ENCODE results near the gene SMURF1.
"Not testable (repeated sequence)": the region's sequence is repeated elsewhere in the genome, so short reads cannot be mapped to it uniquely, and the experiment has no call there.

The SMURF1 gene

DNA sequence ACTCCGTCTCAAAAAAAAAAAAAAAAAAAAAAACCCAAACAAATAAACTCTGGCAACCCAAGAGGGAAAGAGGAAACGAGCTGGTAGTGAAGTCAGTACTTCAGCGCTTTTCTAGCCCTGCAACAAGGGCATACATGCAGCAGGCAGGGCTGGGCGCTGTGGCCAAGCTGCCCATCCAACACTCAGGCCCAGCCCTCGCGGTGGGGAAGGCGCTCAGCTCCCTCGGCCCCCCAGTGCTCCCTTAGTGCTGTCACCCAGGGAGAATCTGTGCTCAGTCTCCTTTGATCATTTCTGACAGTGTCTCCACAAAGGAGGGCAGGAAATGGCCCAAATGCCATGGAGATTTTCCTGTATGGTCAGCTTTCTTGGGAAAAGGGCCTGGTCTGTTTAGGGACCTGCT lies 97.2 kb downstream of the SMURF1 start:
- no peak for DNase-seq

DNA sequence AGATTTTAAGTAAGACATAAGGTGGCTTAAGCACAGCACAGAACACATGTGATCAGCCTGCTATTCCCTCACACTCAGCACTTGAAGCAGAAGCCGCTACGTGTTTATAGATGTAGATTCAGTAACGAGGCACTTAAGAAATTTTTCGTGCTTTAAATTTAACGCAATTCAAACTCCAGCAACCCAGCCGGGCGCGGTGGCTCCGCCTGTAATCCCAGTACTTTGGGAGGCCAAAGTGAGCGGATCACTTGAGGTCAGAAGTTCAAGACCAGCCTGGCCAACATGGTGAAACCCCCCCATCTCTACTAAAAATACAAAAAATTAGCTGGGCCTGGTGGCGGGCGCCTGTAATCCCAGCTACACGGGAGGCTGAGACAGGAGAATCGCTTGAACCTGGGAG lies 97.6 kb downstream of the SMURF1 start:
- DNase-seq, result not testable (repeated sequence)

DNA sequence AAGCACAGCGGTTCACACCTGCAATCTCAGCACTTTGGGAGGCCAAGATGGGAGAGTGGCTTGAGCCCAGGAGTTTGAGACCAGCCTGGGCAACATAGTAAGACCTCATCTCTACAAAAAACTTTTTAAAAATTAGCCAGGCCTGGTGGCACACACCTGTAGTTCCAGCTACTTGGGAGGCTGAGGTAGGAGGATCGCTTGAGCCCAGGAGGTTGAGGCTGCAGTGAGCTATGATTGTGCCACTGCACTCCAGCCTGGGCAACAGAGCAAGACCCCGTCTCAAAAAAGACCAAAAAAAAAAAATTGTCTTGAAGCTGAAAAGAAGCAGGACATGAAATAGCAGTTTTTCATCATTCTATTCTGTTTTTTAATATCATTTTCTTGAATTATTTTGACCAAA lies 99.0 kb downstream of the SMURF1 start:
- not testable (repeated sequence) for DNase-seq

DNA sequence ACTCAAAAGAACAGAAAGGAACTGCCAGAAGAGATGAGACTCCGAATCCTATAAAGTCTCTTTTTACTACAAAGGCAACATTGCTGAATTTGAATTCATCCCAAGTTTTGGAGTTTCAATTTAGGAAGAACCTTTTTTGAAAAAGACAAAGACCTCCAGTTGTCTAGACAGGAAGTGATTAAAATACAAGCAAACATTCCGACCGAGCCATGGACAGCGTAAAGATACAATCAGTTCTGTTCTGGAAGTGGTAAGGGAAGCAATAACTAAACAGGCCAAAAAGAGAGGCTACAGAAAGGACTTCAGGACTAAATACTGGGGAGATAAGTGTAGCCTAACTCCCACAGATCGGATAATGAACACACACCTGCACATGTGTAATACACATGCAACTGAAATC lies 101.0 kb downstream of the SMURF1 start:
- DNase-seq, result no peak

DNA sequence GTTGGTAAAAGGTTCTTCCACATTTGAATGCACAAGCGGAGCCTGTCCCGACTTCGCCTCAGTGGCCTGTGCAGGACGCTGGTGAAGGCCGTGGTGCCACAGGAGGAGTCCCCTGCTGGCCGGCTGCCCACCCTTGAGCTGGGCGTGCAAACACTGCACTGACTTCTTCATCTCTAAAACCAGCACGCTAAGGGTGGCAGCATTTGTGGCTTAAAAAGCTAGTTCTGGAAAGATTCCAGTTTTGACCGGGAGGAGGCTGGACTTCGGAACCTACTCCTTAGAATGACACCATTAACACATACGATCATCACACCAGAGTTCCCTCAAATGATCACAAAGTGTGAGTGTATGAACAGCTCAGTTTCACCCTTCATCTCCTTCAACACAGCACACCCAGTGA lies 102.4 kb downstream of the SMURF1 start:
- DNase-seq, result no peak

DNA sequence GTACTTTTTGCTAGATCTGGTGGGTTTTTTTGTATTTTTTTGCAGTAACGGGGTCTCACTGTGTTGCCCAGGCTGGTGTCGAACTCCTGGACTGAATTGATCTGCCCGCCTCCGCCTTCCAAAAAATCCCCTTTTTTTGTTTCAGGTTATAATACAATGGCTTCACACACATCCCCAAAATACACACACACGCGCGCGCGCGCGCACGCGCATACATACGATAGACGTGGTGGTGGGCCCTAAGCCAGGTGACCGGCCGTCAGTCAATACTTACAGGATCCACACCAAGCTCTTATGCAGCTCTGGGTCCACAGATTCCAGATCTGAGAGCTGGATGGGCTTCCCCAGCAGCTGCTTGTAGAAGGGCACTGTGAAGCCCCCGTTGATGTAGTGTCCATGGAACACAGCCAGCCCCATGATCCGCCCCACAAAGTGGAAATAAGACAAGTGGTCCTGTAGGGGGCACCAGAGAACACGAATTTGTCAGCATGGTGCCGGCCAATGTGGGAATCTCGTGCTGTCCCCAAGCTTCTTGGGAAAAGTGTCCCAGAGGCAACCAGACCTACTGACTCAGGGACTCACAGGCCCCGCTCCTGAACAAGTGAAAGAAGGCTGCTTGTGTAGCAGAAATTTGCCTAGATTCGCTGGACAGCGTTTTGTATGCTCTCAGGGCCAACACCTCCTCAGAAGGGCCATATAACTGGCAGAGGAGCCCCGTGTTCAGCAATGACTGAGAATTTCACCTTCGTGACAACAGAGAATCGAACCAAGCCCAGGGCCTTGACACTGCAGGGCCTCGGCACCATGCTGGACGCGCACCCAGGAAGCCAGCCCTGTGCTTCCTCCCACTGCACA lies 103.6 kb downstream of the SMURF1 start:
- peak; percentile 84 for DNase-seq

DNA sequence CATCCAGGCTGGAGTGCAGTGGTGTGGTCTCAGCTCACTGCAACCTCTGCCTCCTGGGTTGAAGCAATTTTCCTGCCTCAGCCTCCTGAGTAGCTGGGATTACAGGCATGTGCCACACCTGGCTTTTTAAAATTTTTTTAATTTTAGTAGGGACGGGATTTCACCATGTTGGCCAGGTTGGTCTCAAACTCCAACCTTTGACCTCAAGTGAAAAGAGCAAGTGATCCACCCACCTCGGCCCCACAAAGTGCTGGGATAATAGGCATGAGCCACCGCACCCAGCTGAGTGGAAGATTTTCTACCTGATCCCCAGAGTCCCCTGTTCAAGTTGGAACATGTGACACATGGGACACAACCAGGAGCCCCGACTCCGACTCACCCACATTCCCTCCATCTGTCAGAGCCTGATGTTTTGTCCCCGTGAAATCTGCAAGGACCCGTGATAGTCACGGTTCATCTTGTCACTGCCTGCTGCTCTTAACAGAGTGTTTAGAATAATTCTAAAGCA lies 104.5 kb downstream of the SMURF1 start:
- no peak for DNase-seq

DNA sequence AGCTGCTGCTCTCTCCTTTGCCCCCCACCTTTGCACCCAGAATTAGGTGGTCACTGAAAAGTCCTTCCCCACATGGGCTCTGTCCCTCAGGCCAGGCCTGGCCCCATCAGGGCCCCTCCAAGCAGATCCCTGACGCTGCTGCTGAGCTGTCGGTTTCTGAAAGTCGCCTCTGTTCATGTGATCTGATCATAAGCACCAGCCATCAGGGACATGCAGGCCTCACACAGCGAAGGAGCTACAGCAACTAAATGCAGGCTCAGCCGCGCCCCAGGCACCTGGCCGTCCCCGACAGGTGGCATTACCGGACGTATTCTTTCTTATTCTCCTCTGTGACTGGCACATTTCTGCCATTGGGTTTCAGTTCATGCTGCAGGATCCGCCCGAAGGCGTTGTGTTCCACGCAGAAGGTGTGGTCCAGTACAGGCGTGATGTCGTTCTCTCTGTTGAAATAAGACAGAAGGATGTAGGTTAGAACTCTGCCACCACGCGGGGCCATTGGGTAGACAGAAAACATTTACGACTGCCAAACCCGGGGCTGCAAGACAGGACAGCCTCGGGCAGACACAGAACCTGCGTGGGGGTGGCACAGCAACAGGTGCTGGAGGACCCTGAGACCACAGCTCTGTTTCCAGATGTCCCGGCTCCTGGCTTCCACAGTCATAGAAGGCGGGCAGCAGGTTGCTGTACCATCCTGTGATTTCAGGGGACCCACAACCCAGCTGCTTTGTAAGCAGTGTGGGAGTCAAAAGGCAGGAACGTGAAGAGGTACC lies 105.6 kb downstream of the SMURF1 start:
- DNase-seq, result no peak

DNA sequence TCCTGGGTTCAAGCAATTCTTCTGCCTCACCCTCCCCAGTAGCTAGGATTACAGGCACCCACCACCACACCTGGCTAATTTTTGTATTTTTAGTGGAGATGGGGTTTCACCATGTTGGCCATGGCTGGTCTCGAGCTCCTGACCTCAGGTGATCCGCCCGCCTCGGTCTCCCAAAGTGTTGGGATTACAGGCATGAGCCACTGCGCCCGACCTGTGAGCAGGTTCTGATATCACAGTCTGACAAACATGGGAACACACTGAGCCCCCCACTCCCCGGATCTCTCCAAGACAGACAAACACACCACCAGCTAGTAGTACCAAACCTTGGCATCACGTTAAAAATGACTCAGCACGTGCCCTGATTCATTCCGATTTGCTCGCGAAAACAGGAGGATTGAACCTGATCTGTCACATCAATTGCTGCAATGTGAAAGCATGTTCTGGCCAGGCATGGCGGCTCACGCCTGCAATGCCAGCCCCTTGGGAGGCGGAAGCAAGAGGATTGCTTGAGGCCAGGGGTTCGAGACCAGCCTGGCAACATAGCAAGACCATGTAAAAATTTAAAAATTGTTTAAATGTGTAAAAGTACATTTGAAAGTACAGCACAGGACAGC lies 106.5 kb downstream of the SMURF1 start:
- no peak for DNase-seq

DNA sequence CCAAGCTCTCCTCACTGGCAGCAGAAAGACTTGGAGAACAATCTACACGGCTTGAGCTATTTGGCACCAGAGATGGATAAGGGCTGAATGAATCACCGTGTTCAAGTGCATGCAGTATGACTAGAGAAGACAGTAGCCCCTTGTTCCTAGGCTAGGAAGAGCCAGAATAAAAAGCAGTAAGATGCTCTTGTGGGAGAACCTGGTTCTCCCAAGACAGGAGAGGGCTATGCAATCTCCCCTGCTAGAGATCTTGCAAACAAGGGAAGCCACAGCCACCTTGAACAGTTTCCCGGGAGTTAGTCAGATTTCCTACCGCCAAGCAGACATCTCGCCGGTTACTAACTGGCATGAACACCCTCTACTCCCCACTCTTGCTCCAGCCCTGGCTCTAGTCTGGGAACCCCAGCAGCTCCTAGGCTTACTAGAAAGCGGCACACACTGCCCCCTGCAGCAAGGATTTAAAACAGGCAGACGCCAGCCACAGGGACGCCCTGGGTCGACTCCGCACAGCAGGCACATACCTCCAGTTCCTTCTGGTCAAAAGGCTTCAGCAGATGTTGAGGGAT lies 107.3 kb downstream of the SMURF1 start:
- peak; percentile 62 for DNase-seq

DNA sequence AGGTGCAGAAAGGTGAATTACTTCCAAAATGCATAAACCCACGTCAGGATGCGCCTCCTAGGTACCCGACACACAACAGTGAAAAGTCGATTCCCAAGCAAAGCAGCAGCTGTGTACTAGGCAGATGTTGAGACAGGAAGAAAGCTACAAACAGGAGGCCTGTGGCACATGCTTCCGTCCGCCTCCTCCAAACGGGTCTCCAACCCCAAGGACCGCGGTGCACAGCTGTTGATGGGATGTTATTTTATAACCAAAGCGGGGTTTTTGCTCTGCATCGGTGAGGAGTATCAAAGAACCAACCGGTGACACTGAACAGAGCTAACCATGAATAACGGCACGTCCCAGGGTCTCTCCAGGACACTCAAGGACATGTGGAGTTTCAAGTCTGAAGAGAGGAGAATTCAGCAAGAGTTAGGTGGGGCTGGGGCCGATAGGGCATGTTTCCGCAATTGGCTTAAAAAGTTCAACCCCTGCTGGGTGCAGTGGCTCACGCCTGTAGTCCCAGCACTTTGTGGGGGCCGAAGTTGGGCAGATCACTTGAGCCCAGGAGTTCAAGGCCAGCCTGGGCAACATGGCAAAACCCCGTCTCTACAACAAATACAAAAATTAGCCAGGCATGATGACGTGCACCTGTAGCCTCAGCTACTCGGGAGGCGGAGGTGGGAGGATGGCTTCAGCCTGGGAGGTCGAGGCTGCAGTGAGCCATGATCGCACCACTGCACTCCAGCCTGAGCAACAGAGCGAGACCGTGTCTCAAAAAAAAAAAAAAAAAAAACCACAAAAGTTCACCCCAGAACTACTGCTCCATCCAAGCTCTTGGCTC lies 108.0 kb downstream of the SMURF1 start:
- no peak for DNase-seq

DNA sequence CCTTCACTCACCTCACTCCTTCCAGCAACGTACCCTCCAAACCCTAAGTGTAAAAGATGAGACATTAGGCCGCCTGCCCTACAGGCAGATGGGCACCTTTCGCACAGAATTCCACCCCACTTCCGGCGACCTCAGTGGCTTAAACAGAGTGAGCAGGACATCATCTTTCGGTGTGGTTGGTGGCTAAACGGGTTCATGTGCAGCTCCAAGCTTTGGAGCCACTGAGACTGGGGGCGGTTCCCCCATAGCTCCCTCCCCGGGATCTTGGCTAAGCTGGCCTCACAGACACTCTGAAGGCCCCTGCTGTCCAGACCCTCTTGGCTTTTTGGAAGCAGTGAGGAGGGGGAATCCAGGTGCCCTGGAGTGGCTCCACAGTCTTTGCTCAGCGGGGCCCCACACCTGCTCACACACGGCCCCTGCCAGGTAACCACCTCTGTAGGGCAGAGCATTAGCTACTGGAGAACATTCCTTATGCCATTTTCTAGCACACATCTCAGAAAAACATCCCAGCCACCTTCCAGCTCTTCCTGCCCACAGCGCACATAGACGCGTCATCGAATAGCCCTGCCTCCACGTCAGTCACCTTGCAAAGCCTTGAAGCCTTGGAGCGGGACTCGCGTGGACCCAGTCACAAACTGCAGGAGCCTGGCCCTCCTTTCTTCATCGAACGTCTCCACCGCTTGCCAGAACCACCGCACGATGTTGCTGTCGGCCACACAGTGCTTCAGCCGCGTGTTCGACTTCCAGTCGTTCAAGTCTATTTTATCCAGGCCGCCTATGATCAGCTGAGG lies 108.8 kb downstream of the SMURF1 start:
- no peak for DNase-seq

DNA sequence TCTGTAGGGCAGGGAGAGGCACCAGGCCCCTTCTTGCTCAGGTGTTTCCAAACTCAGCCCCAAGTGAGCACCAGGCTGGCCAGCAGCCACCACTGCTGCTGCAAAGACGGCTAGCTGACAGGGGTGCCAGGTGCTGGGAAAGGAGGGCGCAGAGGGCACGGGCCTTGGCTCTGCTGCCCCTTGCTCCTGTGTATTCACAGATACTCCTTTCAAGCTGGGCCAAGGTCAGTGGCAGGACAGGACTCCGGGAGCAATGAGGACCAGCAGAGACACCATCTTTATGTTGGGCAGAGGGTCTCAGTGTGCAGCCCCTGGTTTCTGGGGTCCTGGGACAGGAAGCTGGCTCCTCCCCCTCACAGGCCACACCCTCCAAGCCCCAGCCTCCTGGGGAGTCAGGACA lies 110.1 kb downstream of the SMURF1 start:
- DNase-seq, result no peak

DNA sequence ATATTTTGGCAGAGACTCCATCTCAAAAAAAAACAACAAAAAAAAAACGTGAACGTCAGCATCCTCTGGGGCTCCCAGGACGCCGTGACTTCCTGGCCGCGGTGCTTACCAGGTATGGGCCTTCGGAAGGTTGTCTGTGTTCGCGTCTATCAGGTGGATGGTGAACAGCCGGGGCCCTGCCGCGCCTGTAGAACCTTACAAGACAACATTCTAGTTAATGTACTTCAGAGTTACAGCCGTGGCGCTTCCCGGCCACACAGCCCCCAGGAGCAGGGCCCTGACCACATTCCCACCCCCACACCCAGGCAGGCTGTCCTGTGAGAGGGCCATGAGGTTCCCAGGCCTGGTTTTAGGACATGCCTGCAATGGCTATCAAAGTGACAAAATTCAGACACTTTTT lies 111.0 kb downstream of the SMURF1 start:
- no peak for DNase-seq

DNA sequence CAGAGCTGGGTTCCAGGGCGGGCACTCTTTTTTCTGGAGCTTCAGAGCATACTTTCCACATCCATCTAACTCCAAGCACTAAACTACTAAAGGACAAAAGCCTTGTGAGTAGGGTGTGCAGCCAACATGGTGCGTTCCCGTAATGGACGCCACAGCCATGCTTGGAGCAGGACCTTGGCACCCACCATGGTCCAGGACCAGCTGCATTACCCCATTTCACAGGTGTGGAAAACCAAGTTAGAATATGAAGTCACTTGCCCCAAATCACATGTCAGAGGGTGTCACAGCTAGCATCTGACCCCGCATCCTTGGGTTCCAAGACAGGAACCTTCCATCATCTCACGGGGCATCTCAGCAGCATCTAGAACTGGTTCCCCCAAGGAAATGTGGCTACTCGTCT lies 112.4 kb downstream of the SMURF1 start:
- DNase-seq, result no peak

DNA sequence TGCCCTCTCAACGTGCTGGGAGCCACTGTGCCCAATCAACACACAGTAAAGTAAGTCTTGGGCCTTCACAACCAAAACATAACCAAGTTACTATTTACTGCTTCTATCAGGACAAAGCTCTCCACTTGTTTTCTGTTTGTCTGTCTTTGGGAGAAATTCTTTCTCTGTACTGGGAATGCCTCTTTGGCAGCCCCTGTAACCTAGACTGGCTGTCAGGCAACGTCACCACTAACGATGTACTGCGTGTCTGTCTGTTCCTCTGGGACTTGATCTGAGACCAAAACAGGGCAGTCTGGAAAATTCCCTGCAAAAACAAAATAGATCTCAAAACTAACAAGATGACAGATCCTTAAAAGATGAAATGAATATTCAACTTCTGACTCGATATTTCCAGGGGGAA lies 113.0 kb downstream of the SMURF1 start:
- DNase-seq, result no peak

DNA sequence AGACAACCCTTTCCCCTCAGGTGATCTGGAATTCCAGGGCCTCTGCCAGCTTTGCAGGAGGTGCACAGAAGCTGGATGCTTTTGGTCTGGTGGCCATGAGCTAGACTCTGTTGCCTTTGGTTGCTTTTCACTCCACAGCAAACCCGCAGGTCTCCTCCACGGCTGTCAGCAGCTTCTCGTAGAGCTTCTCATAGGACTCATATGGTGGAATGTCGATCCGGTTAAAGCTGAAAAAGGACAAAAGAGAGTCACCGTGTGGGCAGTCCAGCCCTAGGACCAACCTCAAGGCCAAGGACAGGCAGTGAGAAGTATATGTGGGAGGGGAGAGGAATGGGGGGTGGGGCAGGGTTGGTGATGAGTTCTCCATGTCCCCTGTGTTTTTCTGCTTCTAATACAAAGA lies 113.5 kb downstream of the SMURF1 start:
- DNase-seq, result no peak

DNA sequence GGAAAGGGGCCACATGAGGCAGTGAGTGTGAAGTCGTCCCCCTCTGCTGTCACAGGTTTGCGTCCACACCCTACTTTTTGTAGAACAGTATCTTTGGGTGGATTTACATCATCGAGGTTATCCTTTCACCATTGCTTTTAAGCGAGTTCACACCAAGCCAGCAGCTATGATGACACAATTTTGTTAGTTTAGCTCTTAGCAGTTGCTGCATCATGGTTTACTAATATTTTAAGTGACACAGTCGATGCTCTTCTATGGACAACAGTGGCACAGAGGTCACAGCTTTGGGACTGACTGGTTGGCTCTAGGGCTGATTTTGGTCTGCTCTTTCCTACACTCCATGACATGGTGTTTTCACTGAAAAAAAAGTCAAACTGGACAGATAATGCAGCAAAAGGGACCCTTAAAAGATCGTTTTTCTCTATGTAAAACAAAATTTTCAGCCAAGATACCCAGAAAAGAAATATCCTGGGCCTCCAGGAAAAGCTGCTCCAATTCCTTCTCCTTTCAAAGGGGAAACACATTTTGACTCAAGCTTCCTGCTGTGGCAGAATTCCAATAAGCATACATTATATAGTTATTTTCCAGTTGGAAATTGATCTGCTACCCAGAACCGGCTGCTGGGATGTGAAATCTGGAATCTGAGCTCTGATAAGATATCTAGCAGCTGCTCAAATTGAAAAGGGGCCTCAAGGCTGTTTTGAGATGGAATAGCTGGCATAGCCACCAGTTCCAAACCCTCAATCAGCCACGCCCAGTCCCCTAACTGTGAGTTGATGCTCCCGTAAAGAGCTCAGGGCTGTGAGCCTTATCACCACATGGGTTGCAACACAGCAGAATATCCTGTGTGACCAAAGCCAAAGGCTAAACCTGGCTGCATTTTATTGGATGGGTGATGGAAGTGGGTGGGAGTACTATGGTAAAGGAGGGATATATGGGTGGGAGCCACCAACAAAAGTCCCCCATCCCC lies 114.2 kb downstream of the SMURF1 start:
- no peak for DNase-seq

DNA sequence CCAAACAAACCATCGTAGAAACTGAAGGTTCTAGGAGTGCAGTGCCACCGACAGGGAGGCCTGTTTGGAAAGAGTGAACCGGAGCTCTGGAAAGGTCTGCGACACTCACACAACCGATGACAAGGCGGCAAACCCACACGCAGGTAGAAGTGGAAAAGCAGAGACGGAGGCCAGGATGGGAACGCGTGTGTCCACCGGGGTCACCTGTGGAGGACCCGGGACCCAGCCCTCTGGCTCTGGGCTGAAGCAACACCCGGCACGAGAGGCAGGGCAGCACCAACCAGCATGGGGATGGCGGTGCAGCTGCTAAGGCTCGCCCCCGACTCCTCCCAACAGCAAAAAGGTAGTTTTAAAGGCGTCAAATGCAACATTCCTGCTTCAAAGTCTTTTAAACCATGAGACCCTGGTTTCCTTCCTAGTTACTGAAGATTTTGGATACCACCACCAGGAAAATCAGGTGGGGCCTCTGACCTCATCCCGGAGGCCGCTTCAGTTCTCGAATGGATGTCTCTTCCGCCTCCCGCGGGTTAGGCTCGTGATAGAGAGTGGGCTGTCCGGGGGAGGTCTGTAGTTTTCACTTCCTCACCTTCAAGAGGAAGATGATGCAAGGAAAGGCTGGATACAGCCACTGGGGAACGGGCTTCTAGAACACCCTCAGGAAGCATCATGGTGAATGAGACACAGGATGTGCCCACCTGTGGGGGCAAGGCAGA lies 115.5 kb downstream of the SMURF1 start:
- DNase-seq, result no peak

DNA sequence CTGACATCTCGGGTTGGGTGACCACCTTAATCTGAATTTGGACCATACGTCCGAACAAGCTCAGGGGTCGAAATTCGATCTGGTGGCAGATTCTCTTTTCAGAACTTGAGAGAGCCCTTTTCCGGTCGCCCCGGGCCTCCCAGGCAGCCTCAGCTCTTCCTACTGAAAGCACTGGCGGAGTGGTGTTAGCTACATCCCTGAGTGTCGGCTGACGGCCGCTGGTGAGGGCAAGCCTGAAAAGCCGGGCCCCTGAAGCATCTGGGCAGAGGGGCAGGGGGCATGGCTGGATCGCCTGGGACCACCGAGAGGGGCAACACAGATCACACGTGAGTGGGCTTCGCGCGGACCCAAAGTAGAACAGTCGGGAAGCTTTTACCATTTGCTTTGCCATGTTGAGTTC lies 116.1 kb downstream of the SMURF1 start:
- DNase-seq, result no peak

All from midbrain (tissue), 1 donor.